H1 (cell line): ENCODE results near the gene GRAMD1B.
"Not testable (repeated sequence)": the region's sequence is repeated elsewhere in the genome, so short reads cannot be mapped to it uniquely, and the experiment has no call there.

ENCODE experiments used
- EP300 ChIP-seq, 2 experiments: IDR thresholded peaks; 1 replicate in 1 of 2; 2 replicates in 1 of 2; pipeline ENCODE4 v1.6.1; 2011 to 2012; ENCODE audit warnings: low read depth in 2 of 2, low read length in 2 of 2, mild to moderate bottlenecking in 2 of 2, borderline replicate concordance in 1 of 2, inconsistent platforms in 1 of 2, moderate library complexity in 1 of 2
- EZH2 ChIP-seq: fragments of 200-600 bp; sonication (generic); IDR thresholded peaks from 2 replicates; pipeline ENCODE4 v1.7.1; 2012; ENCODE audit warnings: low read depth, mild to moderate bottlenecking, moderate library complexity, low read length, inconsistent platforms; ENCODE audit not compliant: severe bottlenecking
- POLR2AphosphoS5 ChIP-seq: IDR thresholded peaks from 2 replicates; pipeline ENCODE4 v1.6.1; 2011; ENCODE audit warnings: low read depth, low read length
- SRF ChIP-seq: IDR thresholded peaks from 2 replicates; pipeline ENCODE4 v1.6.1; 2011; ENCODE audit warnings: mild to moderate bottlenecking, low read depth, low read length, moderate library complexity
- YY1 ChIP-seq: IDR thresholded peaks from 2 replicates; pipeline ENCODE4 v1.6.1; 2011; ENCODE audit warnings: low read depth, mild to moderate bottlenecking, low read length
- TF ChIP-seq, protein P1 (sequence below), 3 experiments: IDR thresholded peaks; 1 replicate in 2 of 3; 2 replicates in 1 of 3; pipeline versions ENCODE4 v1.5.1 to v1.6.1; 2011; ENCODE audit warnings: low read length in 3 of 3, mild to moderate bottlenecking in 3 of 3, inconsistent platforms in 2 of 3, low read depth in 1 of 3, moderate library complexity in 1 of 3; ENCODE audit not compliant: insufficient read depth in 1 of 3; ENCODE audit errors: control extremely low read depth in 1 of 3

DNA sequence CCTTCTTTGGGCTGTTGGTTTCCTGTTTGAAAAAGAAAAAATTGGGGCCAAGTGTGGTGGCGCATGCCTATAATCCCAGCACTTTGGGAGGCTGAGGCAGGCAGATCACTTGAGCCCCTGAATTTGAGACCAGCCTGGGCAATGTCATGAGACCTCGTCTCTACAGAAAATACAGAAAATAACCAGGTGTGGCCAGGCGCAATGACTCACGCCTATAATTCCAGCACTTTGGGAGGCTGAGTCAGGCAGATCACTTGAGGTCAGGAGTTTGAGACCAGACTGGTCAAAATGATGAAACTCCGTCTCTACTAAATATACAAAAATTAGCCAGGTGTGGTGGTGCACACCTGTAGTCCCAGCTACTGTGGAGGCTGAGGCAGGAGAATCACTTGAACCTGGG, 26.4 kb downstream of the GRAMD1B start:
- TF ChIP-seq SRF; YY1; EP300 (IDR thresholded peaks at IDR 0.05; ENCODE audit: borderline replicate concordance in 1 of 2, low read depth in 2 of 2, low read length in 2 of 2); EZH2; POLR2AphosphoS5: not testable (repeated sequence)
- TF ChIP-seq, protein P1, sequence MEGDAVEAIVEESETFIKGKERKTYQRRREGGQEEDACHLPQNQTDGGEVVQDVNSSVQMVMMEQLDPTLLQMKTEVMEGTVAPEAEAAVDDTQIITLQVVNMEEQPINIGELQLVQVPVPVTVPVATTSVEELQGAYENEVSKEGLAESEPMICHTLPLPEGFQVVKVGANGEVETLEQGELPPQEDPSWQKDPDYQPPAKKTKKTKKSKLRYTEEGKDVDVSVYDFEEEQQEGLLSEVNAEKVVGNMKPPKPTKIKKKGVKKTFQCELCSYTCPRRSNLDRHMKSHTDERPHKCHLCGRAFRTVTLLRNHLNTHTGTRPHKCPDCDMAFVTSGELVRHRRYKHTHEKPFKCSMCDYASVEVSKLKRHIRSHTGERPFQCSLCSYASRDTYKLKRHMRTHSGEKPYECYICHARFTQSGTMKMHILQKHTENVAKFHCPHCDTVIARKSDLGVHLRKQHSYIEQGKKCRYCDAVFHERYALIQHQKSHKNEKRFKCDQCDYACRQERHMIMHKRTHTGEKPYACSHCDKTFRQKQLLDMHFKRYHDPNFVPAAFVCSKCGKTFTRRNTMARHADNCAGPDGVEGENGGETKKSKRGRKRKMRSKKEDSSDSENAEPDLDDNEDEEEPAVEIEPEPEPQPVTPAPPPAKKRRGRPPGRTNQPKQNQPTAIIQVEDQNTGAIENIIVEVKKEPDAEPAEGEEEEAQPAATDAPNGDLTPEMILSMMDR (IDR thresholded peaks at IDR 0.05; ENCODE audit: control extremely low read depth in 1 of 3, insufficient read depth in 1 of 3, low read depth in 1 of 3, low read length in 3 of 3): not testable (repeated sequence)
